CD4-positive, alpha-beta T cell treated with Interleukin-2 at 100 ng/mL for 4 hours (primary cell): ENCODE results near the gene UBASH3B.
"Not testable (repeated sequence)": the region's sequence is repeated elsewhere in the genome, so short reads cannot be mapped to it uniquely, and the experiment has no call there.

Experiments used
- DNase-seq: peaks from one replicate; pipeline ENCODE4 v3.0.0-alpha.2; 2020; ENCODE audit warnings: low spot score

UBASH3B gene, protein sequence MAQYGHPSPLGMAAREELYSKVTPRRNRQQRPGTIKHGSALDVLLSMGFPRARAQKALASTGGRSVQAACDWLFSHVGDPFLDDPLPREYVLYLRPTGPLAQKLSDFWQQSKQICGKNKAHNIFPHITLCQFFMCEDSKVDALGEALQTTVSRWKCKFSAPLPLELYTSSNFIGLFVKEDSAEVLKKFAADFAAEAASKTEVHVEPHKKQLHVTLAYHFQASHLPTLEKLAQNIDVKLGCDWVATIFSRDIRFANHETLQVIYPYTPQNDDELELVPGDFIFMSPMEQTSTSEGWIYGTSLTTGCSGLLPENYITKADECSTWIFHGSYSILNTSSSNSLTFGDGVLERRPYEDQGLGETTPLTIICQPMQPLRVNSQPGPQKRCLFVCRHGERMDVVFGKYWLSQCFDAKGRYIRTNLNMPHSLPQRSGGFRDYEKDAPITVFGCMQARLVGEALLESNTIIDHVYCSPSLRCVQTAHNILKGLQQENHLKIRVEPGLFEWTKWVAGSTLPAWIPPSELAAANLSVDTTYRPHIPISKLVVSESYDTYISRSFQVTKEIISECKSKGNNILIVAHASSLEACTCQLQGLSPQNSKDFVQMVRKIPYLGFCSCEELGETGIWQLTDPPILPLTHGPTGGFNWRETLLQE

DNA sequence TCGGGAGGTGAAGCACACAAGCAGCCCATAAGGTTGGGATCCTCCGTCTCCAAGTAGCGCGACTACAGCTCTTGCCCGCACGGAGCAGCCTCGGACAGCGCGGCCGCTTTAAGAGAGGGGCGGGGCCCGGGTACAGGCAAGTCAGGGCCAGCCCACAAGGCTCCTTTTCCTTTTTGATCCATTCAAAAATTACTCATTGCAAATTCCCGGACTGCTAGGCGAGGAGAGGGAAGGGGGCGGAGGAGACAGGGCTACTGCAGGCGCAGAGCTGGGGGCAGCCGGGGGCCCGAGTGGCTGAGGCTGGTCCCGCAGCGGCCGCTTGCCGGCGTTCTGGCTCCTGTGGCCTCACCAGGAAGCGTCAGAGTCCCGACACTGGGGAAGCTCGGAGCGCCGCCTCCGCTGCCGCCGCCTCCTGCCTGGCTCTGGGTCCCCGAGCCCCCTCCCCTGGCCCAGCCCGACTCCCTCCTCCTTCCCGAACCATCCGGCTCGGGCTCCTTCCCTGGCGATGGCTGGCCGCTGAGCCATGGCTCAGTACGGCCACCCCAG is at the start of gene UBASH3B:
Gene UBASH3B, plus strand, starts transcription at position 196 of the 546 bp plus-strand sequence. Its CDS starts 328 bp downstream, at position 524.
- DNase-seq: peak; percentile 62

DNA sequence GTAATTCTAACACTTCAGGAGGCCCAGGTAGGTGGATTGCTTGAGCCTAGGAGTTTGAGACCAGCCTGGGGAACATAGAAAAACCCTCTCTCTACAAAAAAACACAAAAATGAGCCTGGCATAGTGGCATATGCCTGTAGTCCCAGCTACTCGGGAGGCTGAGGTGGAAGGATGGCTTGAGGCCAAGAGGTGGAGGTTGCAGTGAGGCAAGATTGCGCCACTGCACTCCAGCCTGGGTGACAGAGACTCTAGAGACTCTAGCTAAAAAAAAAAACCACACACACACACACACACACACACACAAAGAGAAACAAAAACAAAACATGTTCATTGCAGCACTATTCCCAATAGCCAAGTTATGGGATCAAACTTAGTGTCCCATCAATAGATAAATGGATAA is 48.4 kb upstream of the UBASH3B start:
- DNase-seq: not testable (repeated sequence)

DNA sequence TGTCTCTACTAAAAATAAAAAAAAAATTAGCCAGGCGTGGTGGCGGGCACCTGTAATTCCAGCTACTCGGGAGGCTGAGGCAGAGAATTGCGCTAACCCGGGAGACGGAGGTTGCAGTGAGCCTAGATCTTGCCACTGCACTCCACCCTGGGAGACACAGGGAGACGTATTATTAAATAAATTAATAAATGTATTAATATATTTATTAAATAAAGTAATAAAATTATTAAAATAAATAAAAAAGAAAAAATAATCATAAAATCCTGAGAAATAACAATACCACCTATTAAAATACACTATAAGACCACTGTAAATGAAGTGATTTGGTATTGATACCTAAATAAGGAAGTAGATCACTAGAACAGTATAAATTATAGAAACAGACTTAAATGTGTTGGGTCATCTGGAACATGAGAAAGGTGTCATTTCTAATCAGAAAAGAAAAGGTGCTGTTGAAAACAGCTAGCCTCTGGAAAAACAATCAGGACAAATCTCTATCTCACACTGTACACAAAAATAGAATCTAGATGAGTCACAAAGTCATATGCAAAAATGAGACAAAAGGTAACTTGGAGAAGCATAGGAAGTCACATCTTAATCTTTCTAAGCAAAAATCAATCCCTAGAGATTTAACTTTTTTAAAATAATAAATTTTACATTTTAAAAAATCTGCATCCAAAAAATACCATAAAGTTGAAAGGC is 43.2 kb upstream of the UBASH3B start:
- no peak for DNase-seq

DNA sequence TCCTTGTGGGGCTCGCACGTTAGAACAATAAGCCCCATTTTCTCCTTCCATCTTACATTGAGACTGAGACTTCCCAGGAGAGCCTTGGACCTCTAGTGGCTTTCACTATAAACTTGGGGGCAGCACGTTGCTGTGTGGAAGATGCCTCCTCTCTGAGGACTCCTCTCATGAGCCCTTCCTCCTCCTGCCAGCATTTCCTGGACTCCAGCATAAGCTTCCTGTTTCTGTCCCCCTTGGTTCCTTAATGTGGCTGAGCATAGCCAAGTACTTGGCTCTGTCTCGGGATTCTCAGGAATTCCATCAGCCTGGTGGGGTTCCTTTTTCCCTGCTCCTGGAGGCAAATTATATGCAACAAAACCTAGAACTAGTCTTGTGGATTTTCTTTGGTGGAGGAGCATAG is 38.8 kb upstream of the UBASH3B start:
- DNase-seq: no peak

DNA sequence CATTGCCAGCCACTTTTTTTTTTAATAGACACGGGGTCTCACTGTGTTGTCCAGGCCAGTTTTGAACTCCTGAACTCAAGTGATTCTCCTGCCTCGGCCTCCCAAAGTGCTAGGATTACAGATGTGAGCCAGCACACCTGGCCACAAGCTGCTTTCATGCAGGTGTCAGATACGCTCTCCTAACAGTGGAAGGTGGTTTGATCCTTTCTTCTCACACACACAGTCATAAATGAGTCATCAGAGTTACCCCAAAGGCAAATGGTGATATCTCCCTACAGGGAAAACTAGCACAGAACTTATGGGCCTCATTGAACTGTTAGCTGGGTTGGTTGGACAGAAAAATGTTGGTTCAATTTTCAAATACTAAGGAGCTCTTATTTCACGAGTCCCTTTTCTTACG is 38.2 kb upstream of the UBASH3B start:
- no peak for DNase-seq

DNA sequence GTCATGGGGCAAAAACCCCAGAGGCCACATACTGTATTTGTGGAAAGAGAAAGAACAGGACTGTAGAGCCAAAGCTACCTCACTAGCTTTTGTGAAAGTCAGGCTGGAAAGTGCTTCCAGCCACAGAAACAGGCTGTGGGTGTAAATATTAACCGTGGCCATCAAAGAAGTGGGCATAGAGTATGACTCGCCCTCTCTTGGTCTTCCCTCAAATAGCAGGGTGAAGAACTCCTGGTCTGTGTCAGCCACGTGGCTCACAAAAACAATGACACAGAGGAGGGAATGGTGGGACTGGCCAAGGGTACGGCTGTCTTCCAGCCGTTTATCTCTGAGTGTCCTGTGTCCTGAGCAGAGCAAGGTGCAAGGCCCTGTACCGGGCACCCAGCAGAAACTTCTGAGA is 37.6 kb upstream of the UBASH3B start:
- DNase-seq: no peak

DNA sequence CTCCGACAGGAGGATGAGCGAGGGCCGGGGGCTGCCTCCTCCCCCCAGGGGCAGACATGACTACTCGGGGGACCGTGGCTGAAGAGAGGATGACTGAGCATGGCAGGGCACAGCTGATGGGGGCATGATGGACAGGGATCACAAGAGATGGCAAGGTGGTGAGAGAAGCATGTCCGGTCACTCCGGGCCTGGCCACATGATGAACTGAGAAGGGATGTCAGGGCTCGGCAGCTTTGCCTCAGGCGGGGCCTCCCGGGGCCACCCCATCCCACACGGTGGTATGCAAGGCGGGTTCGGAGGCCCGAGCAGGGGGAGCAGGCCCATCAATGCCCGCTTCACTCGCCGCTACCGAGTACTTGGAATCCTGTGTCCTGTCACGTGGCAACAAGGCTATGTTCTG is 36.6 kb upstream of the UBASH3B start:
- DNase-seq: no peak

DNA sequence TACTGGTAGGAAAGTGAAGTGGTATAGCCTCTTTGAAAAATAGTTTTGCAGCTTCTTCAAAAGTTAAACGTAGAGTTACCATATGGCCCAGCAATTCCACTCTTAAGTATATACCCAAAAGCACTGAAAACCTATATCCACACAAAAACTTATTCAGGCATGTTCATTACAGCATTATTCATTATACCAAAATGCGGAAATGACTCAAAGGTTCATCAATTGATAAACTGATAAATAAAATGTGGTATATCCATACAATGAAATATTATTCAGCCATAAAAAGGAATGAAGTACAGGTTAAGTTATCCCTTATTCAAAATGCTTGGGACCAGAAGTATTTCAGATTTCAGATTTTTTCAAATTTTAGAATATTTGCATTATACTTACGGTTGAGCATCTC is 35.8 kb upstream of the UBASH3B start:
- no peak for DNase-seq

DNA sequence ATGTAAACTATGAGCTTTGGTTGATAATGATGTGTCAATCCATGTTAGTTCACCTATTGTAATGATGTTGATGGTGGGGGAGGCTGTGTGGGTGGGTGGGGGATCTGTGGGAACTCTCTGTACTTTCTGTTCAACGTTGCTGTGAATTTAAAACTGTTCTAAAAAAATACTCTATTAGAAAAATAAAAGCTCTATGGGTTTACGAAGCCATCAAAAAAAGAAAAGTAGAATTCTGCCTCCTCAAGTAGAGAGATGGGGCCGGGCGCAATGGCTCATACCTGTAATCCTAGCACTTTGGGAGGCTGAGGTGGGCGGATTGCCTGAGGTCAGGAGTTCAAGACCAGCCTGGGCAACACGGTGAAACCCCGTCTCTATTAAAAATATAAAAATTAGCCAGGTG is 30.0 kb upstream of the UBASH3B start:
- not testable (repeated sequence) for DNase-seq

DNA sequence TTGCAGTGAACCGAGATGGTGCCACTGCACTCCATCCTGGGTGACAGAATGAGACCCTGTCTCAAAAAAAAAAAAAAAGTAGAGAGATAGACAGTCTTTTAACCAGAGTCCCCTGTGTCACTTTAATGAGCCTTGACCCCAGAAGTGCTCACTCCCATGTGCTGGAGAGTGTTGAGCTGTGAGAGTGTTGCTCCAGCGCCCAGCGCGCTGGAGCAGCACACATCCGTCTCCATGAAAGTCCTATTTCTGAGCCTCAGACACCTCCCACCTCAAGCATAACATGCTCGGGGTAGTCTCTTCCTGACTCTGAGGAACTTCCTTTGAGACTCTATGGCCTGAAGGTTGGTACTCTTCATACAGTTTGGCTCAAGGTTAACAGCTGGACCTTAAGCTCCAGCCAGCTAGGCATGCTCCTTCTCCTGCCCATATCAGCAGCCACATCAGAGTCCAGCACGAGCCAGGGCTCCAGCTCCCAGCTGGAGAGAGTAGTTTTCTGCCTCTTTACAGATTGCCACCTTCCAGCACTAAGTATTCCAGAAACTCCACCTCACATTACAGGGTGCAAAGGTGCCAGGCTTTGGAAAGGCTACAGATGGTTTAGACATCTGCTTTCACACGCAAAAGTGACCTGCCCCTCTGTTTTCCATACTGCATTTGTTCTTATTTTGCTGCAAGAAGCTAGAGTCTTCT is 29.4 kb upstream of the UBASH3B start:
- DNase-seq: no peak

DNA sequence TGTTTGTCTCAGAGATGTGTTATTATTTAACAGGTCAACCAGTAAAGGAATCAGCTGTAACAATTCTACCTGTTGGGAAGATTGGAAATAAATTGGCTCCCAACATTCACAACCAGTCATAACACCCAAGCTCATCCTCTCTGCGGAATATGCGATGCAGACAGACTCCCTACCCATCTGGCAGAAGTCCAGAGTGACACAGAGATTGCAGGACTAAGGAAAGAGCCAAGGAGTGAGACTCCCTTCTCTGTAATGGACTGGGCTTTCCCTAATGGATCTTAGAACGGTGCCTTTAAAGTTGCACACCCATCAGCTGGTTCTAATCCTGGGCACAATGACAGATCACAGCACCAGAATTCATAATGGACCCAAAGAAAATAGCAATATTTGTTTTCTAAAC is 27.8 kb upstream of the UBASH3B start:
- no peak for DNase-seq

DNA sequence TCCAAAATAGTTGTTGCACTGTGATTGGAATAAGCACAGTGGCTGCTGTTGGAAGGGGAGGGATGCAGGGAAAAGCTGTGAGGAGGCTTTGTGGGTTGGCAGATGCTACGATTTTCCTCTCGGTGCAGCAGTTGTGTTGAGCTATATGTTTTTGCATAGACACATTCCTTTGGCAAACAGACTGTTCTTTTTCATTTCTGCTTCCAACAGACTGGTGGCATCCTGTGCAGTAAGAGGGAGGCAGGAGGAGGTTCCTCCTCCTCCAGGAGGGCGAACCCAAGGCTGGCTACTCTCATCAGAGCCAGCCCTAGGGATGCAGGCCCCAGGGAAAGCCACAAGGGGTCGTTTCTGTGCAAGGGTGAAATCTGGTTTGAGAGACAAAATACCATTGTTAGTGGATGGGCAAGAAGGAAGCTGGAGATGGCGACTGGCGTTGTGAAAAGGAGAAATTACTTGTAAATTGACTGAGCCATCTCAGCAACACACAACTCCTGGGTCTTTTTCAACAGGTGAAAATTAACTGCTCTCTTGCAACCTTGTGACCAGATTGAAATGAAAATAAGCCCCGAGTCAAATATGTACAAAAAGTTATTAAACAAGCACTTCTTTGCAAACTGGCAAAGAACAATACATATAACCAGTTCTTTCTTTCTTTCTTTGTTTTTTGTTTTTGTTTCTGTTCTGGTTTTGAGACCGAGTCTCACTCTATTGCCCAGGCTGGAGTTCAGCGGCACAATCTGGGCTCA is 26.5 kb upstream of the UBASH3B start:
- peak; percentile 73 for DNase-seq

DNA sequence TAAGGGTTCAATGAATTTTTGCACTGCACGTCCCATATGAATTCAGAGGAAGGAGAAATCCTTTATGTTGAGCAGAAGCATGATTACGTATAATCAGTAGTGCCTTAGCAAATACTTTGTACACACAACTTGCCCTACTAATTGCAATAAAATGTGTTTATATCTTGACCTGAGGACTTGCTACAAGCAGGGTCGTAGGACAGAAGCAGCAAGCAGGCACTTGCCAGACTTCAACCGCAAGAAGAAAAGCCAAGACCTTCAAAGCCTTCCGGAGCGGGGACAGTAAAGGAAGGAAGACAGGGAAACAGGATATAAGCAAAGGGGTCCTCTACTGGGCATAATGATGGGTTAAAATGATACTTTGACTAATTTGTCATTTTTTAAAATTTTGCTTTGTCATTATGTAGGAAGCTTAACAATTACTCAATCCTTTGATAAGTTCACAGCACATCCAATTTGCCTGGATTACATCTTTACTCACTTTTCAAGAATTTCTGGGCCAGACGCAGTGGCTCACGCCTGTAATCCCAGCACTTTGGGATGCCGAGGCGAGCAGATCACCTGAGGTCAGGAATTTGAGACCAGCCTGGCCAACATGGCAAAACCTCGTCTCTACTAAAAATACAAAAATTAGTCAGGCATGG is 23.2 kb upstream of the UBASH3B start:
- no peak for DNase-seq

DNA sequence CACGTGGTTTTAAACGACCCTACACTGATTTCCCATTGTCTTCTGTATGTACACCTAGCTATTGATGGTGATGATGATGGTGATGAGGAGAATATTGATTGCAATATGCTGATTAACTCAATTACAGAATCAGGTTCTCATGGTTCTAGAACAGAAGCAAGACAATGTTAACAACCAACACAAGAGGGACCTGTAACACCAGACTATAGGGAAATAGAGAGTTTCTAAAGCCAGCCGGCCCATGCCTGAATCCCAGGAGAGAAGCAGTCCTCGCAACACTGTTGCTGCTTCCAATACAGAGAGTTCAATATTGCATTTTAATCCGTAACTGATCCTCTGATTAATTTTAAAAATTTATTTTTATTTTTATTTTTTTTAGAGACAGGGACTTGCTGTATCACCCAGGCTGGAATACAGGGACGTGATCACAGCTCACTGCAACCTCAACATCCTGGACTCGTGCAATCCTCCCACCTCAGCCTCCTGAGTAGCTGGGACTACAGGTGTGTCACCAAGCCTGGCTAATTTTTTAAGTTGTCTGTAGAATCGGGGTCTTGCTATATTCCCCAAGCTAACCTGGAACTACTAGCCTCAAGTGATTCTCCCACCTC is 22.2 kb upstream of the UBASH3B start:
- DNase-seq: peak; percentile 39

DNA sequence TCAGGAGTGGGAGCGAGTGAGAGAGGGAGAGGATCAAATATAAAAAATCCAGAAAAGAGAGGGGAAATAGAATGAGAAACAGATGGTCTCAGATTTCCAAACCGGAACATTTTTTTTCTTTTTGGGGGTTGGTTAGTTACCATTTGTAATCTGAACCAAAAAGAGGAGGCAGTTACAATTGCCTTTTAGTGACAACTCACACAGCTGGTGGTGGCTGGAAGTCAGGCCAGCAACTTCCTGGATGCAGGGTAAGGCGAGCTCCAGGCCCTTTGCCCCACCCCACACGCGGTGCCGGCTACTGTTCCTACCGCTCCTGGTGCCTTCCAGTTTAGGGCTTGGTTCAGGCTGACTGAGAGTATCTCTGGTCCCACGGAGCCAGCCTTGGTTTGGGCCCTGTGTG is 21.0 kb upstream of the UBASH3B start:
- no peak for DNase-seq

DNA sequence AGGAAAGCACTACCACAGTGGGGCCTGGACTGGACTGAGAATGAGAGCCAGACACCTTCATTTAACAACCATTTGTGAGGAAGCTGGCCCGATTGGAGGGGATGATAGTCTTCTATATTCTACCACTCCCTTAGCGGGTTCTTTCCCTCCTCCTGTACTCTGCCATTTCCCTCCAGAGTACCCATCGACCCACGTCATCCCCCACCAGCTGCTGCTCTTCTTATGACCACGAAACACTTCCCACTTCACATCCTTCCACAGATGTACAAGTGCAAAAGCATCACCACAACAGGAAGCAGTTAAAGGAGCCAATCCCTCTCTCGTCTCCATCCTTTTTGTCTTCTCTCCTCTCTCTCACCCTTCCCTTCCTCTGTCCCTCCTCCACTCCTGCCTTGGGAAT is 18.0 kb upstream of the UBASH3B start:
- DNase-seq: no peak

DNA sequence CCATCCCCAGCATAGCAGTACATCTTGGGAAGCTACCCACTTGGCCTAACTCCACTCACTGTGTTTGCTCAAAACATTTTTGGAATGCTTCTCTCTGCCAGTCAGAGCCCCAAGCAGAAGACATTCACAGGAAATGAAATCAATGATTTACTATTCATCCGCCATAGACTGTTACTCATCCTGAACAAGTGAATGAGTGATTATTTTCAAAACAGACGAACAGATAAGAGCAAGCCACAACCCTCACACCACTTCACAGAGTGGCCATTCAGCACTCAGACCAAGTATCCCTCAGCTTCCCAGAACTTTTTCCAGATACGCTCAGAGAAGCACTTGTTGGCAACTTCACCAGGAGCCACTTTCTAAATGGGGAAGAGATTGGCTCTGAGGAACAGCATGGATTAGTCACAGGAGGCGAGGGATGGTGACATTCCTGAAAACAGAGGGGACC is 13.0 kb upstream of the UBASH3B start:
- no peak for DNase-seq

DNA sequence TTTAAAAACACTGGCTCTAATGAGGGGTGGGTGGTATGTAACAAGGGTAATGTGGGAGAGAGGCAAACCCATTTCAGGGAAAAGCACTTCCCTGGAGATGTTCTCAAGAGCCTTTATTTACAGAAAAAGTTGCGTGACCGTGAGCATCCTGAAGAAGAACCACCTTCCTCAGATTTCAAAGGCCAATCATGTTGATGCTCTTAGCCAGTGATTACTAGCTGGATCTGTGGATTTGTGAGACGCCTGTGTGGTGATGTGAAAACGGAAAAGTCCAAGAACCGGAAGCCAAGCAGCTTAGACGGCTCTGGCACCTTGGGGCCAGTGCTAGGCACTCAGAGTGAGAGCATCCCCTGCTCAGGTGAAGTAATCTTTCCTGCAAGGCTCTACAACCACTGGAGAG is 12.6 kb upstream of the UBASH3B start:
- no peak for DNase-seq

DNA sequence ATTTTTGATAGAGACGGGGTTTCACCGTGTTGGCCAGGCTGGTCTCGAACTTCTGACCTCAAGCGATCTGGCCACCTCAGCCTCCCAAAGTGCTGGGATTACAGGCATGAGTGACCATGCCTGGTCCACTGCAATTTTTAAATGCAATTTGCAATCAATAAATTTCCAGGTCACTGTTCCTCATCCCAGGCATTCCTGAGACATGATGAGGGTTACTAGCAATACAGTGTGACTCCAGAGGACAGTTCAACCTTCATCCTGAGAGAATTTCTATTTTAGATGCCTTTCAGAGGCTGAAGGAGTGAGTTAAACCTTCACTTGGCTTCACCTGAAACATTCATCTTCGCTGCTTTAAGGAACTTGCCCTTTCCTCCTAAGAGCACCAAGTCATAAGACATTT is 9.7 kb upstream of the UBASH3B start:
- DNase-seq: no peak

DNA sequence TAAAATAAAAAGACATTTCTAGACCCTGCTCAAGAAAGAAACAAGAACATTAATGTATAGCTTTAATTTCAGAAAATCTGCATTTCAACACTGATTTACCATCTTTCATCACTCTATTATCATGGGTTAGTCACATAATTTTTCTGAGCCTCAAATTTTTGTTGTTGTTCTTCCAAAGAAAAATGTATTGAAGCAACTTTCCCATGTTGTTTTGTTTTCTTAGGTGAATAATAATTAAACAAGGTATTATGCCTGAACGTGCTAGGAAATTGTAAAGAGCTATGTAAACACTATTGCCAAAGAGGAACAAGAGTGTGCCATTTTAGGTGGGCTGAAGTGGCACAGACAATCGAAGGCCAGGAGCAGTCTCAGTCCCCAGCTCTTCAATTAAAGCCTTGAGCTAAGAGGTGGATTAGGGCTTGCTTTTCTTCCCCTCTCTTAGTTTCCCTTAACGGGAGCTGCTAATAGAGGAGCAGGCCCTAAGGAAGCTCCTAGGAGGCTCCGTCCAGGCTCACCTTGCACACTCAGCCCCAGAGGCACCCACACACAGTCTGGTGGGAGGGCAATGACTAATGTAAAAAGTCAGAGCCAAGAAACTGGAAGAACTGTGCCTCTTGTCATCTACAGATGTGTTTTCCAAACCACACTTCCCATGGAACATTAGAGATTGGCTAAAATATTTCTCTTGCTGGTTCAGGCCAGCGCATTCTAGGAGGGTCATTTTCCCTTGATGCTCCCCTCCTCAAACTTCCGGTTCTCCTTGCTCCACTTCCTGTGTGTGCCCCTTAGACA is 8.8 kb upstream of the UBASH3B start:
- DNase-seq: no peak
